ENCODE results near the gene MAP4K1.
A peak's percentile ranks its signal among the peaks of the same experiment; 100 is the strongest.

Gene MAP4K1

GRCh38 chr19:38647966-38648768 is 30.4 kb upstream of the MAP4K1 start (continued):
- TF ChIP-seq PRDM2 (tag by site-specific recombination; IDR thresholded peaks at IDR 0.05; ENCODE audit: borderline replicate concordance) = no peak
- TF ChIP-seq, protein P1, sequence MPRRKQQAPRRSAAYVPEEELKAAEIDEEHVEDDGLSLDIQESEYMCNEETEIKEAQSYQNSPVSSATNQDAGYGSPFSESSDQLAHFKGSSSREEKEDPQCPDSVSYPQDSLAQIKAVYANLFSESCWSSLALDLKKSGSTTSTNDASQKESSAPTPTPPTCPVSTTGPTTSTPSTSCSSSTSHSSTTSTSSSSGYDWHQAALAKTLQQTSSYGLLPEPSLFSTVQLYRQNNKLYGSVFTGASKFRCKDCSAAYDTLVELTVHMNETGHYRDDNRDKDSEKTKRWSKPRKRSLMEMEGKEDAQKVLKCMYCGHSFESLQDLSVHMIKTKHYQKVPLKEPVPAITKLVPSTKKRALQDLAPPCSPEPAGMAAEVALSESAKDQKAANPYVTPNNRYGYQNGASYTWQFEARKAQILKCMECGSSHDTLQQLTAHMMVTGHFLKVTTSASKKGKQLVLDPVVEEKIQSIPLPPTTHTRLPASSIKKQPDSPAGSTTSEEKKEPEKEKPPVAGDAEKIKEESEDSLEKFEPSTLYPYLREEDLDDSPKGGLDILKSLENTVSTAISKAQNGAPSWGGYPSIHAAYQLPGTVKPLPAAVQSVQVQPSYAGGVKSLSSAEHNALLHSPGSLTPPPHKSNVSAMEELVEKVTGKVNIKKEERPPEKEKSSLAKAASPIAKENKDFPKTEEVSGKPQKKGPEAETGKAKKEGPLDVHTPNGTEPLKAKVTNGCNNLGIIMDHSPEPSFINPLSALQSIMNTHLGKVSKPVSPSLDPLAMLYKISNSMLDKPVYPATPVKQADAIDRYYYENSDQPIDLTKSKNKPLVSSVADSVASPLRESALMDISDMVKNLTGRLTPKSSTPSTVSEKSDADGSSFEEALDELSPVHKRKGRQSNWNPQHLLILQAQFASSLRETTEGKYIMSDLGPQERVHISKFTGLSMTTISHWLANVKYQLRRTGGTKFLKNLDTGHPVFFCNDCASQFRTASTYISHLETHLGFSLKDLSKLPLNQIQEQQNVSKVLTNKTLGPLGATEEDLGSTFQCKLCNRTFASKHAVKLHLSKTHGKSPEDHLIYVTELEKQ (tag by site-specific recombination; IDR thresholded peaks at IDR 0.05; ENCODE audit: borderline replicate concordance) = no peak; the same call in 1 of the 2 replicates
- TF ChIP-seq, protein P2, sequence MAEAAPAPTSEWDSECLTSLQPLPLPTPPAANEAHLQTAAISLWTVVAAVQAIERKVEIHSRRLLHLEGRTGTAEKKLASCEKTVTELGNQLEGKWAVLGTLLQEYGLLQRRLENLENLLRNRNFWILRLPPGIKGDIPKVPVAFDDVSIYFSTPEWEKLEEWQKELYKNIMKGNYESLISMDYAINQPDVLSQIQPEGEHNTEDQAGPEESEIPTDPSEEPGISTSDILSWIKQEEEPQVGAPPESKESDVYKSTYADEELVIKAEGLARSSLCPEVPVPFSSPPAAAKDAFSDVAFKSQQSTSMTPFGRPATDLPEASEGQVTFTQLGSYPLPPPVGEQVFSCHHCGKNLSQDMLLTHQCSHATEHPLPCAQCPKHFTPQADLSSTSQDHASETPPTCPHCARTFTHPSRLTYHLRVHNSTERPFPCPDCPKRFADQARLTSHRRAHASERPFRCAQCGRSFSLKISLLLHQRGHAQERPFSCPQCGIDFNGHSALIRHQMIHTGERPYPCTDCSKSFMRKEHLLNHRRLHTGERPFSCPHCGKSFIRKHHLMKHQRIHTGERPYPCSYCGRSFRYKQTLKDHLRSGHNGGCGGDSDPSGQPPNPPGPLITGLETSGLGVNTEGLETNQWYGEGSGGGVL (tag by site-specific recombination; IDR thresholded peaks at IDR 0.05) = 0 out of 2 replicates have a peak, but pooled peaks have one; percentile 18
- no peak for TF ChIP-seq HOXA7 (CRISPR knock-in tag; IDR thresholded peaks at IDR 0.05; ENCODE audit: borderline replicate concordance)
- no peak for TF ChIP-seq ZNF19 (tag by site-specific recombination; IDR thresholded peaks at IDR 0.05; ENCODE audit: low read depth)
- no peak for TF ChIP-seq ZEB2 (tag by site-specific recombination; IDR thresholded peaks at IDR 0.05)

GRCh38 chr19:38647368-38647965 is 29.7 kb upstream of the MAP4K1 start, which contains the start of gene ACTN4:
Gene ACTN4 (plus strand): TSS chr19:38647649. CDS start chr19:38647746, 97 bp downstream.
- Histone ChIP-seq H3K4me1 (ENCODE audit: control insufficient read depth, insufficient read depth, low read length) (peaks cover 37% of the 10 kb centered on the region), H3K4me3 (ENCODE audit: low read depth, low read length) (peak within 1 kb of the TSS; percentile 84), H3K9me3 (ENCODE audit: control insufficient read depth, insufficient read depth, low read depth, low read length) (peaks cover 2% of the 10 kb centered on the region; the same call in 1 of the 2 replicates), H3K27ac (ENCODE audit: extremely low read depth, low read depth, low read length) (peak within 1 kb of the TSS; percentile 96), H3K36me3 (ENCODE audit: control insufficient read depth in 2 of 2, insufficient read depth in 1 of 2, low read length in 2 of 2) (peaks cover 0 to 5% of the 10 kb centered on the region in 2 experiments; a peak in 1 of 3 replicates)
- ChIA-PET CTCF (interaction anchor here (0.7 to 8.2 kb wide), 17 partner anchors 9 to 748 kb away, joined by 3 to 85 read pairs (median 4); partner anchors contain the start of genes FAM98C, MRPS12 and SARS2), POLR2A (interaction anchor here (0.5 to 6.3 kb wide), 50 partner anchors 9 to 788 kb away, joined by 3 to 122 read pairs (median 6); partner anchors contain the start of genes ECH1, EIF3K, FAM98C and GGN)
- peak; percentile 92 for TF ChIP-seq ZXDB (tag by site-specific recombination; IDR thresholded peaks at IDR 0.05)
- TF ChIP-seq ZNF341 (tag by site-specific recombination; IDR thresholded peaks at IDR 0.05; ENCODE audit: low read depth) = peak; percentile 60; the same call in 1 of the 2 replicates
- no peak for TF ChIP-seq ZNF473 (tag by site-specific recombination; IDR thresholded peaks at IDR 0.05)
- peak; percentile 90 for TF ChIP-seq ZNF169 (tag by site-specific recombination; IDR thresholded peaks at IDR 0.05)
- peak; percentile 62; the same call in 1 of the 2 replicates for TF ChIP-seq PRDM4 (tag by site-specific recombination; IDR thresholded peaks at IDR 0.05)
- TF ChIP-seq, protein P3, sequence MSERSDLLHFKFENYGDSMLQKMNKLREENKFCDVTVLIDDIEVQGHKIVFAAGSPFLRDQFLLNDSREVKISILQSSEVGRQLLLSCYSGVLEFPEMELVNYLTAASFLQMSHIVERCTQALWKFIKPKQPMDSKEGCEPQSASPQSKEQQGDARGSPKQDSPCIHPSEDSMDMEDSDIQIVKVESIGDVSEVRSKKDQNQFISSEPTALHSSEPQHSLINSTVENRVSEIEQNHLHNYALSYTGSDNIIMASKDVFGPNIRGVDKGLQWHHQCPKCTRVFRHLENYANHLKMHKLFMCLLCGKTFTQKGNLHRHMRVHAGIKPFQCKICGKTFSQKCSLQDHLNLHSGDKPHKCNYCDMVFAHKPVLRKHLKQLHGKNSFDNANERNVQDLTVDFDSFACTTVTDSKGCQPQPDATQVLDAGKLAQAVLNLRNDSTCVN (tag by site-specific recombination; optimal IDR thresholded peaks at IDR 0.05) = peak; percentile 98
- TF ChIP-seq ZNF350 (tag by site-specific recombination; IDR thresholded peaks at IDR 0.05) = no peak
- peak; percentile 74; the same call in 1 of the 2 replicates for TF ChIP-seq ZBTB6 (tag by site-specific recombination; IDR thresholded peaks at IDR 0.05)
- TF ChIP-seq ZNF521 (tag by site-specific recombination; IDR thresholded peaks at IDR 0.05) = no peak
